WTC11 (cell line): ENCODE data around the gene SLC25A17. TPM values are rescaled to one million over a fixed set of nuclear protein-coding genes. Genes with fewer than 3 reads are reported as not detected.

ENCODE experiments used
- ATAC-seq: fragments of 200-7000 bp; cut with Tn5 transposase; 2 replicates; pipeline ENCODE4 v1.10.0; 2021; ENCODE audit warnings: mild to moderate bottlenecking, moderate library complexity
- CTCF ChIA-PET: fragments of 300-600 bp; sonication (Branson Sonifier 250); formaldehyde crosslinking; loops from one replicate; lab custom pipeline; 2021; ENCODE audit warnings: antibody characterized with exemption; lab: Charles Lee
- POLR2A ChIA-PET: fragments of 350-600 bp; sonication (Branson Sonifier 250); formaldehyde crosslinking; loops from one replicate; lab custom pipeline; 2021; ENCODE audit warnings: antibody characterized with exemption; lab: Charles Lee
- DNase-seq: peaks from one replicate; pipeline ENCODE4 v3.0.0; 2021; ENCODE audit warnings: low spot score
- H3K27ac Mint-ChIP-seq: 2 replicates; pipeline ENCODE4 v1.8.0; 2021; ENCODE audit warnings: mixed read lengths
- H3K27me3 Mint-ChIP-seq: 2 replicates; pipeline ENCODE4 v1.8.0; 2021; ENCODE audit warnings: low read depth, mild to moderate bottlenecking, moderate library complexity, mixed read lengths
- H3K36me3 Mint-ChIP-seq: 2 replicates; pipeline ENCODE4 v1.8.0; 2021; ENCODE audit warnings: mixed read lengths
- H3K4me1 Mint-ChIP-seq: 2 replicates; pipeline ENCODE4 v1.8.0; 2022; ENCODE audit warnings: mixed read lengths
- H3K4me3 Mint-ChIP-seq: 2 replicates; pipeline ENCODE4 v1.8.0; 2021; ENCODE audit warnings: mild to moderate bottlenecking, moderate library complexity, mixed read lengths
- H3K9me3 Mint-ChIP-seq: 2 replicates; pipeline ENCODE4 v1.8.0; 2021; ENCODE audit warnings: mixed read lengths
- CBFB ChIP-seq: sonication (generic); formaldehyde crosslinking; IDR thresholded peaks from 2 replicates; pipeline ENCODE4 v1.8.1; 2022; ENCODE audit warnings: mild to moderate bottlenecking, low read depth, missing genetic modification reagents
- CDX4 ChIP-seq: fragments of 250-450 bp; sonication (Bioruptor Pico); IDR thresholded peaks from 2 replicates; pipeline ENCODE4 v1.9.0; 2021; ENCODE audit warnings: moderate library complexity, mild to moderate bottlenecking, inconsistent platforms, borderline replicate concordance
- ESRRA ChIP-seq: sonication (generic); formaldehyde crosslinking; IDR thresholded peaks from 2 replicates; pipeline ENCODE4 v1.8.1; 2022; ENCODE audit warnings: mild to moderate bottlenecking, missing genetic modification reagents, borderline replicate concordance
- HMGA2 ChIP-seq: fragments of 250-450 bp; sonication (Bioruptor Pico); IDR thresholded peaks from 2 replicates; pipeline ENCODE4 v1.4.0; 2021; ENCODE audit warnings: mild to moderate bottlenecking, moderate library complexity
- JUN ChIP-seq: sonication (generic); formaldehyde crosslinking; IDR thresholded peaks from 2 replicates; pipeline ENCODE4 v1.8.0; 2023; ENCODE audit warnings: mild to moderate bottlenecking, missing genetic modification reagents
- MYBL2 ChIP-seq: sonication (generic); formaldehyde crosslinking; IDR thresholded peaks from 2 replicates; pipeline ENCODE4 v1.8.1; 2023; ENCODE audit warnings: mild to moderate bottlenecking, moderate library complexity, missing genetic modification reagents
- NFYB ChIP-seq: sonication (generic); formaldehyde crosslinking; conservative IDR thresholded peaks from 2 replicates; pipeline ENCODE4 v1.8.0; 2022; ENCODE audit warnings: low read depth, missing genetic modification reagents
- NR2C2 ChIP-seq: sonication (generic); formaldehyde crosslinking; IDR thresholded peaks from 2 replicates; pipeline ENCODE4 v1.8.0; 2022; ENCODE audit warnings: mild to moderate bottlenecking, missing genetic modification reagents
- RELA ChIP-seq: sonication (generic); formaldehyde crosslinking; IDR thresholded peaks from 2 replicates; pipeline ENCODE4 v1.8.1; 2022; ENCODE audit warnings: missing genetic modification reagents, mild to moderate bottlenecking, borderline replicate concordance
- TP53 ChIP-seq: sonication (generic); formaldehyde crosslinking; IDR thresholded peaks from 2 replicates; pipeline ENCODE4 v1.8.1; 2023; ENCODE audit warnings: mild to moderate bottlenecking, missing genetic modification reagents
- ZNF121 ChIP-seq: sonication (generic); formaldehyde crosslinking; IDR thresholded peaks from 2 replicates; pipeline ENCODE4 v1.8.0; 2023; ENCODE audit warnings: missing genetic modification reagents
- ZNF219 ChIP-seq: sonication (generic); formaldehyde crosslinking; IDR thresholded peaks from 2 replicates; pipeline ENCODE4 v1.8.0; 2023; ENCODE audit warnings: missing genetic modification reagents, mild to moderate bottlenecking, borderline replicate concordance
- ZNF317 ChIP-seq: sonication (generic); formaldehyde crosslinking; IDR thresholded peaks from 2 replicates; pipeline ENCODE4 v1.8.1; 2023; ENCODE audit warnings: low read depth, mild to moderate bottlenecking, moderate library complexity, missing genetic modification reagents, borderline replicate concordance
- ZNF396 ChIP-seq: fragments of 250-450 bp; sonication (Bioruptor Pico); IDR thresholded peaks from 2 replicates; pipeline ENCODE4 v1.8.0; 2021; ENCODE audit warnings: mild to moderate bottlenecking, moderate library complexity, borderline replicate concordance
- ZNF512 ChIP-seq: sonication (generic); formaldehyde crosslinking; IDR thresholded peaks from 2 replicates; pipeline ENCODE4 v1.8.1; 2022; ENCODE audit warnings: missing genetic modification reagents, borderline replicate concordance
- total RNA-seq: library from RNA; stranded (reverse); gene quantifications from 3 replicates; pipeline ENCODE4 v1.2.3, GENCODE V29; 2021
- TF ChIP-seq, protein P1 (sequence below): sonication (generic); formaldehyde crosslinking; IDR thresholded peaks from 2 replicates; pipeline ENCODE4 v1.8.1; 2023; ENCODE audit warnings: mild to moderate bottlenecking, moderate library complexity, missing genetic modification reagents
- TF ChIP-seq, protein P2 (sequence below): fragments of 250-450 bp; sonication (Bioruptor Pico); IDR thresholded peaks from 2 replicates; pipeline ENCODE4 v2.1.2; 2022; ENCODE audit warnings: mild to moderate bottlenecking, moderate library complexity
- TF ChIP-seq, protein P3 (sequence below): sonication (generic); formaldehyde crosslinking; IDR thresholded peaks from 2 replicates; pipeline ENCODE4 v1.8.0; 2022; ENCODE audit warnings: mild to moderate bottlenecking, missing genetic modification reagents
- TF ChIP-seq, protein P4 (sequence below): sonication (generic); formaldehyde crosslinking; IDR thresholded peaks from 2 replicates; pipeline ENCODE4 v1.8.0; 2022; ENCODE audit warnings: mild to moderate bottlenecking, missing genetic modification reagents
- TF ChIP-seq, protein P5 (sequence below): fragments of 250-450 bp; sonication (Bioruptor Pico); conservative IDR thresholded peaks from 2 replicates; pipeline ENCODE4 v1.9.0; 2021; ENCODE audit warnings: mild to moderate bottlenecking

The SLC25A17 gene
- total RNA-seq, 1 experiment from 2014 or later, result 29.6 TPM

DNA sequence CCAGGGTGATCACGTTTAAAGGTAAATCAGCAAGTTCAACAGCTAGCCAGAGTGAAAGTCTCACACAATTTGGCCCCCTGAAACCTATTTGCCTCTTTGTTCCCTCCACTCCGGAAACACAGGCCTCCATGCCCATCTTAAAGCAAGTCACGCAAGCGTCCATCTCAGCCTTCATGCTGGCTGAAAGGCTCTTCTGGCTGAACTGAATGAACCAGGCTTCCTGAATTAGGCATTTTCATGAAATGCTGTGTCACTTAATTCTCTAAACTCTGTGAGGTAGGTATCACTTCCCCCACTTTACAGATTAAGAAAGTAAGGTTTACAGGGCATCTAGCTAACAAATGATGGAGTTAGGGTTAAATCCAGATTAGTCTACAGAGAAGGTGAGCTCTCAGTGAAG lies 1.4 kb downstream of the SLC25A17 start:
- no peaks in the 10 kb centered on the region for H3K27me3 Mint-ChIP-seq
- no peak for TF ChIP-seq ZNF396 (CRISPR knock-in tag)
- ChIA-PET CTCF (interaction anchor here (0.6 to 0.8 kb wide), 2 partner anchors 57 to 128 kb away, joined by 3 to 9 read pairs; no protein-coding TSS in a partner anchor), POLR2A (no interaction called here)
- DNase-seq (no peak), ATAC-seq (no peak)
- H3K9me3 Mint-ChIP-seq, result no peaks in the 10 kb centered on the region
- H3K36me3 Mint-ChIP-seq, result peaks cover 8% of the 10 kb centered on the region
- H3K4me1 Mint-ChIP-seq, result peaks cover 24% of the 10 kb centered on the region
- peak overlapping the region; percentile 19; the same call in 1 of the 2 replicates for H3K27ac Mint-ChIP-seq
- H3K4me3 Mint-ChIP-seq, result peak overlapping the region; percentile 92

DNA sequence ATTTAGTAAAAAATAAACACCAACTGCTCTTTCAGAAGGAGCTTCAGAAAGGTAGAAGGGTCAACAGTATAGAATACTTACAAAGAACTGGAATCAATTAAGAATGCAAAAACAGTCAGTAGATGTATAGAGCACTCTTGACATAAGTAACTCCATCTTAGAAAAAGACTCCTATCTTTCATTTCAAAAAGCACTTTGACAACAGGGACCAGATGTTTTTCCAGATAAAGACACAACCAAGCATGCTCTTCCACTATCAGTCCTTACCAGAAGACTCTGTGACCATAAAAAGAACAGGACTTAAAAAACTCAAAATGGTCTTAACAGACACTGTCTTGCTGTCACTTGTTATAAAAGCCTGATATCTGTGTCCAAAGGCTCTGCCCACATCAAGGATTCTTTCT lies 5.2 kb downstream of the SLC25A17 start:
- DNase-seq (no peak), ATAC-seq (no peak)
- H3K27ac Mint-ChIP-seq, result peak overlapping the region; percentile 47
- H3K4me1 Mint-ChIP-seq, result peaks cover 16% of the 10 kb centered on the region
- ChIA-PET POLR2A (no interaction called here), CTCF (no interaction called here)
- TF ChIP-seq NR2C2 (CRISPR knock-in tag) (no peak), RELA (no peak), ZNF121 (CRISPR knock-in tag) (no peak), ESRRA (CRISPR knock-in tag) (no peak), ZNF219 (CRISPR knock-in tag) (no peak), JUN (CRISPR knock-in tag) (no peak), ZNF512 (no peak), HMGA2 (CRISPR knock-in tag) (no peak), CDX4 (CRISPR knock-in tag) (no peak), MYBL2 (CRISPR knock-in tag) (no peak), CBFB (CRISPR knock-in tag) (no peak), ZNF317 (CRISPR knock-in tag) (no peak), NFYB (no peak)
- TF ChIP-seq, protein P1, sequence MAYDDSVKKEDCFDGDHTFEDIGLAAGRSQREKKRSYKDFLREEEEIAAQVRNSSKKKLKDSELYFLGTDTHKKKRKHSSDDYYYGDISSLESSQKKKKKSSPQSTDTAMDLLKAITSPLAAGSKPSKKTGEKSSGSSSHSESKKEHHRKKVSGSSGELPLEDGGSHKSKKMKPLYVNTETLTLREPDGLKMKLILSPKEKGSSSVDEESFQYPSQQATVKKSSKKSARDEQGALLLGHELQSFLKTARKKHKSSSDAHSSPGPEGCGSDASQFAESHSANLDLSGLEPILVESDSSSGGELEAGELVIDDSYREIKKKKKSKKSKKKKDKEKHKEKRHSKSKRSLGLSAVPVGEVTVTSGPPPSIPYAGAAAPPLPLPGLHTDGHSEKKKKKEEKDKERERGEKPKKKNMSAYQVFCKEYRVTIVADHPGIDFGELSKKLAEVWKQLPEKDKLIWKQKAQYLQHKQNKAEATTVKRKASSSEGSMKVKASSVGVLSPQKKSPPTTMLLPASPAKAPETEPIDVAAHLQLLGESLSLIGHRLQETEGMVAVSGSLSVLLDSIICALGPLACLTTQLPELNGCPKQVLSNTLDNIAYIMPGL (CRISPR knock-in tag), result no peak
- no peak overlapping the region for H3K4me3 Mint-ChIP-seq
- H3K36me3 Mint-ChIP-seq, result peaks cover 7% of the 10 kb centered on the region; the same call in 1 of the 2 replicates
- H3K27me3 Mint-ChIP-seq, result no peaks in the 10 kb centered on the region
- no peaks in the 10 kb centered on the region for H3K9me3 Mint-ChIP-seq

DNA sequence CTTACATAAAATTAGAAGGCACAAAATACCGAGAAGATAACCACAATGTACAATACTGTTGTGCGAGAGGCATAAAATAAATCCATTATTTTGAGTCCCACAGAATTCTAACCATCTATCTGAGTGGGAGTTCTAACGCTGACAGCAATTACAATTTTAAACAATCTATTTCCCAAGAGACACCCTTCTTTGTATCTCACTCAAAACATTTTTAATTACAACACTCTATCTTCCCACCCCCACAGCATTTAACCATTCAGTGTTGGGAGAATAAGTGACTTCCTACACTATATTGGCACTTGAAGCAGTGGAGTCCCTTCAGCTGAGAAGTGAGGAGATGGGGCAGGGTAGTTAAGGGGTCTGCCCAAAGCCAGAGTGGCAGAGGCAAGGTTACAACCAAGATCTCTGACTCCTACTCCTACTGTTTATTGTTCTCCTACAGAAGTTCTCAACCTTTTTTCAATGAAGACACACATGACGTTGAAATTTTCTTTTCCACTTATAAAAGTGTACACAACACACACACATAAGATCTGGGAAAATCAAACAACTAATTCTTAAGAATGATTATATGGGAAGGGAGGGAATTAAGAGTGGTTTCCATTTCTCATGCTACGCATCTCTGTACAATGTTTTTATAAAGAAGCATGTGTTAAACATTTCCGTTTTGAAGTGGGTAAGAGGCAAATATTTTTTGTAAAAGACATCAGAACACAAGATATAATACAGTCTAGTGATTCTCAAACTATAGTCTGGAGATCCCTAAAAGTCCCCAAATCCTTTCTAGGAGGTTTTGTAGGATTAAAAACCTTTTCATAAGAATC lies 10.9 kb downstream of the SLC25A17 start:
- H3K27ac Mint-ChIP-seq, result no peak overlapping the region
- TF ChIP-seq, protein P2, sequence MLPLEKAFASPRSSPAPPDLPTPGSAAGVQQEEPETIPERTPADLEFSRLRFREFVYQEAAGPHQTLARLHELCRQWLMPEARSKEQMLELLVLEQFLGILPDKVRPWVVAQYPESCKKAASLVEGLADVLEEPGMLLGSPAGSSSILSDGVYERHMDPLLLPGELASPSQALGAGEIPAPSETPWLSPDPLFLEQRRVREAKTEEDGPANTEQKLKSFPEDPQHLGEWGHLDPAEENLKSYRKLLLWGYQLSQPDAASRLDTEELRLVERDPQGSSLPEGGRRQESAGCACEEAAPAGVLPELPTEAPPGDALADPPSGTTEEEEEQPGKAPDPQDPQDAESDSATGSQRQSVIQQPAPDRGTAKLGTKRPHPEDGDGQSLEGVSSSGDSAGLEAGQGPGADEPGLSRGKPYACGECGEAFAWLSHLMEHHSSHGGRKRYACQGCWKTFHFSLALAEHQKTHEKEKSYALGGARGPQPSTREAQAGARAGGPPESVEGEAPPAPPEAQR (CRISPR knock-in tag), result no peak
- TF ChIP-seq, protein P3, sequence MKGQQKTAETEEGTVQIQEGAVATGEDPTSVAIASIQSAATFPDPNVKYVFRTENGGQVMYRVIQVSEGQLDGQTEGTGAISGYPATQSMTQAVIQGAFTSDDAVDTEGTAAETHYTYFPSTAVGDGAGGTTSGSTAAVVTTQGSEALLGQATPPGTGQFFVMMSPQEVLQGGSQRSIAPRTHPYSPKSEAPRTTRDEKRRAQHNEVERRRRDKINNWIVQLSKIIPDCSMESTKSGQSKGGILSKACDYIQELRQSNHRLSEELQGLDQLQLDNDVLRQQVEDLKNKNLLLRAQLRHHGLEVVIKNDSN (CRISPR knock-in tag), result no peak
- TF ChIP-seq, protein P4, sequence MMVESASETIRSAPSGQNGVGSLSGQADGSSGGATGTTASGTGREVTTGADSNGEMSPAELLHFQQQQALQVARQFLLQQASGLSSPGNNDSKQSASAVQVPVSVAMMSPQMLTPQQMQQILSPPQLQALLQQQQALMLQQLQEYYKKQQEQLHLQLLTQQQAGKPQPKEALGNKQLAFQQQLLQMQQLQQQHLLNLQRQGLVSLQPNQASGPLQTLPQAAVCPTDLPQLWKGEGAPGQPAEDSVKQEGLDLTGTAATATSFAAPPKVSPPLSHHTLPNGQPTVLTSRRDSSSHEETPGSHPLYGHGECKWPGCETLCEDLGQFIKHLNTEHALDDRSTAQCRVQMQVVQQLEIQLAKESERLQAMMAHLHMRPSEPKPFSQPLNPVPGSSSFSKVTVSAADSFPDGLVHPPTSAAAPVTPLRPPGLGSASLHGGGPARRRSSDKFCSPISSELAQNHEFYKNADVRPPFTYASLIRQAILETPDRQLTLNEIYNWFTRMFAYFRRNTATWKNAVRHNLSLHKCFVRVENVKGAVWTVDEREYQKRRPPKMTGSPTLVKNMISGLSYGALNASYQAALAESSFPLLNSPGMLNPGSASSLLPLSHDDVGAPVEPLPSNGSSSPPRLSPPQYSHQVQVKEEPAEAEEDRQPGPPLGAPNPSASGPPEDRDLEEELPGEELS (CRISPR knock-in tag), result no peak
- no peak for TF ChIP-seq TP53 (CRISPR knock-in tag)
- TF ChIP-seq, protein P5, sequence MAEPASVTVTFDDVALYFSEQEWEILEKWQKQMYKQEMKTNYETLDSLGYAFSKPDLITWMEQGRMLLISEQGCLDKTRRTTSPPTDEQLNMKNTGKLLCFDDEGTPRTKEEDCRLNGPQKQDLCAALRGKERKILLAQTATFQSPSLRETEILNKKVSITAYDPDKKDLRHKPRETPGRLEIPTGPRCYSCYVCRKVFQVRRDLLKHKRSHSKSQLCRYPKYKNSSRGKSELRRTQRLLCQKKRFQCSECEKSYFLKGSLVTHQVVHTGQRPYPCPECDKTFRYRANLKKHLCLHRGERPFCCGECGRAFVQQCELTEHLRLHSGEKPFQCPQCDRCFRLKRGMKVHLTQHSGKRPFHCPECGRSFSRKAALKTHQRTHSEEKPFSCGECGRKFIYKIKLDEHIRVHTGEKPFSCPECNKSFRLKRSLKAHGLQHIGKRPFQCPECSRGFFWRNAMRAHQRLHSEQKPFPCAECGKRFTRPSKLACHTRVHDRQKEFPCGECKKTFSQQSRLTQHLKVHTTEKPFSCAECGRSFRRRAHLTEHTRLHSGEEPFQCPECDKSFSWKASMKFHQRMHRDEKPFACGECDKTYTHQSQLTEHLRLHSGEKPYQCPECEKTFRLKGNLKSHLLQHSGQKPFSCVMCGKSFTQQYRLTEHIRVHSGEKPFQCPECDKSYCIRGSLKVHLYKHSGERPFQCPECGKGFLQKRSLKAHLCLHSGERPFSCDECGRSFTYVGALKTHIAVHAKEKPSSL (CRISPR knock-in tag), result no peak

More for the DNA sequence above, 10.9 kb downstream of the SLC25A17 start:
- H3K36me3 Mint-ChIP-seq, result no peaks in the 10 kb centered on the region
- 0 out of 2 replicates have a peak, but pooled peaks cover 4% of the 10 kb centered on the region for H3K4me1 Mint-ChIP-seq
- CTCF ChIA-PET, result interaction anchor here (0.9 kb wide), 1 partner anchor 125 kb away, joined by 3 read pairs; no protein-coding TSS in a partner anchor
- DNase-seq (no peak), ATAC-seq (no peak)
- H3K27me3 Mint-ChIP-seq, result no peaks in the 10 kb centered on the region
- POLR2A ChIA-PET, result interaction anchor here (0.5 kb wide), 1 partner anchor 10 kb away, joined by 3 read pairs; no protein-coding TSS in a partner anchor
- no peak overlapping the region for H3K4me3 Mint-ChIP-seq
- H3K9me3 Mint-ChIP-seq, result no peaks in the 10 kb centered on the region
